PC-3 (cell line): ENCODE results near the gene HCFC1.
A peak's percentile ranks its signal among the peaks of the same experiment; 100 is the strongest.

Experiments
- CTCF ChIP-seq: fragments of 300-600 bp; sonication (generic); conservative IDR thresholded peaks from 2 replicates; pipeline ENCODE4 v1.5.1; 2017; ENCODE audit warnings: antibody characterized with exemption, low read depth, mild to moderate bottlenecking, low read length
- EZH2 ChIP-seq: fragments of 300-600 bp; sonication (generic); IDR thresholded peaks from one replicate; pipeline ENCODE4 v1.6.1; 2017; ENCODE audit warnings: antibody characterized with exemption, mild to moderate bottlenecking, low read length; ENCODE audit not compliant: unreplicated experiment
- EZH2phosphoT487 ChIP-seq: fragments of 300-600 bp; sonication (generic); IDR thresholded peaks from 2 replicates; pipeline ENCODE4 v1.6.1; 2018; ENCODE audit warnings: mild to moderate bottlenecking, antibody characterized with exemption, low read length, borderline replicate concordance

GRCh38 chrX:153968754-153969124 is 2.9 kb downstream of the HCFC1 start:
- TF ChIP-seq EZH2phosphoT487 = no peak
- peak; percentile 28; the same call in 1 of the 2 replicates for TF ChIP-seq CTCF
- TF ChIP-seq EZH2 = no peak
